ENCODE measurements around the gene CCNG2. TPM values are rescaled to one million over a fixed set of nuclear protein-coding genes. Genes with fewer than 3 reads are reported as not detected.
"Not testable (repeated sequence)": the region's sequence is repeated elsewhere in the genome, so short reads cannot be mapped to it uniquely, and the experiment has no call there.

The CCNG2 gene
- total RNA-seq, 5 donors from 2014 or later (not counting 1 experiment from before 2014, with no cell fraction given) = 18.9 to 25.5 (median 23.0) TPM

DNA sequence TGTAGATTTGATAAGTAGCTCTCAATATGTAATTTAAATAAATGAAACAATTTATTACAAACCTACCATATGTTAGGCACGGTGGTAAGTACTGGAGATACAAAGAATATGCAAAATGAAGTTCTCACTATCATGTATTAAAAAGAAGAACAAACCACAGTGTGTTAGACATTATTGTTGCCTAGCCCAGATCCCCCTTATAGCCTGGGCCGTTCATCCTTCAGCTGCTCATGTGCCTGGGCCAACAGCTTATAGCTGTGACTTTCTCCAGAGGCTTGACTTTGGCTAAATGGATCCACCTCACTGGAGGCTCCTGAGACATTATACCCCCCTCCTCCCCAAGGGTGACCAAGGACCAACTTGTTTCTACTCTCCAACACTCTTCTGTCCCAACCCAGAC lies 29.8 kb upstream of the CCNG2 start:
- Mint-ChIP-seq H3K4me1 (peaks cover 17 to 19% (median 19%) of the 10 kb centered on the region in 3 donors), H3K27me3 (peaks cover 0 to 10% of the 10 kb centered on the region in 2 donors), H3K4me3 (peak overlapping the region in 1 of 3 donors; percentile 1), H3K9me3 (peaks cover 0 to 4% (median 0%) of the 10 kb centered on the region in 3 donors), H3K36me3 (no peaks in the 10 kb centered on the region), H3K27ac (peak overlapping the region; percentile 41 to 46)
- no peak for DNase-seq
- Histone ChIP-seq H3K27me3 (replicated peaks in 1 of 2; ENCODE audit: control insufficient read depth in 2 of 2, extremely low read depth in 1 of 2, insufficient read depth in 2 of 2, low read length in 1 of 2) (peaks cover 0 to 4% of the 10 kb centered on the region in 2 experiments), H3K4me3 (ENCODE audit: control insufficient read depth in 1 of 2, extremely low read depth in 1 of 2, low read length in 1 of 2) (no peak overlapping the region), H3K9me3 (no peaks in the 10 kb centered on the region), H3K36me3 (ENCODE audit: control insufficient read depth in 2 of 2, extremely low read depth in 1 of 2, insufficient read depth in 1 of 2, low read length in 1 of 2) (no peaks in the 10 kb centered on the region), H3K27ac (ENCODE audit: low read length) (peak overlapping the region; percentile 44), H3K4me1 (ENCODE audit: control insufficient read depth in 1 of 2, extremely low read depth in 1 of 2, insufficient read depth in 2 of 2, low read length in 2 of 2) (peaks cover 12 to 17% of the 10 kb centered on the region in 2 experiments)
- ChIA-PET POLR2A (no interaction called here), CTCF (interaction anchor here (0.5 to 1.4 kb wide), 4 partner anchors 18 to 1837 kb away, joined by 3 to 4 read pairs (median 3); no protein-coding TSS in a partner anchor)
- WGBS (ENCODE audit: insufficient coverage) = 11% methylated on average over 1 of the region's 2 CpGs
- peak in 1 of 4 experiments; percentile 10 for ATAC-seq (replicated peaks in 1 of 4)

GRCh38 chr4:77127837-77128621 lies 29.0 kb upstream of the CCNG2 start:
- peak overlapping the region; percentile 41 to 46 for H3K27ac Mint-ChIP-seq
- CTCF ChIA-PET = interaction anchor here (0.5 to 1.1 kb wide), 3 partner anchors 18 to 45 kb away, joined by 3 read pairs; no protein-coding TSS in a partner anchor

GRCh38 chr4:77132652-77133312 lies 24.2 kb upstream of the CCNG2 start:
- CTCF ChIA-PET = interaction anchor here in 1 of 2 donors (1.2 kb wide), 1 partner anchor 40 kb away, joined by 3 read pairs; no protein-coding TSS in a partner anchor
- ATAC-seq (replicated peaks in 1 of 4) = no peak
- H3K27ac Mint-ChIP-seq = no peak overlapping the region

More at GRCh38 chr4:77127837-77128621, 29.0 kb upstream of the CCNG2 start:
- Mint-ChIP-seq H3K4me3 (peak overlapping the region in 1 of 3 donors; percentile 1), H3K4me1 (peaks cover 17 to 19% (median 19%) of the 10 kb centered on the region in 3 donors), H3K9me3 (peaks cover 0 to 4% (median 0%) of the 10 kb centered on the region in 3 donors), H3K27me3 (peaks cover 0 to 4% of the 10 kb centered on the region in 2 donors), H3K36me3 (no peaks in the 10 kb centered on the region)
- Histone ChIP-seq H3K36me3 (ENCODE audit: control insufficient read depth in 2 of 2, extremely low read depth in 1 of 2, insufficient read depth in 1 of 2, low read length in 1 of 2) (no peaks in the 10 kb centered on the region), H3K9me3 (no peaks in the 10 kb centered on the region), H3K27ac (ENCODE audit: low read length) (peak overlapping the region; percentile 44), H3K4me1 (ENCODE audit: control insufficient read depth in 1 of 2, extremely low read depth in 1 of 2, insufficient read depth in 2 of 2, low read length in 2 of 2) (peaks cover 12 to 17% of the 10 kb centered on the region in 2 experiments), H3K4me3 (ENCODE audit: control insufficient read depth in 1 of 2, extremely low read depth in 1 of 2, low read length in 1 of 2) (no peak overlapping the region), H3K27me3 (replicated peaks in 1 of 2; ENCODE audit: control insufficient read depth in 2 of 2, extremely low read depth in 1 of 2, insufficient read depth in 2 of 2, low read length in 1 of 2) (peaks cover 0 to 4% of the 10 kb centered on the region in 2 experiments)
- 30% methylated on average over 2 of the region's 11 CpGs for WGBS (ENCODE audit: insufficient coverage)
- POLR2A ChIA-PET = no interaction called here
- DNase-seq = no peak
- ATAC-seq (replicated peaks in 1 of 4) = no peak

GRCh38 chr4:77137448-77137847 lies 19.6 kb upstream of the CCNG2 start:
- H3K27ac Mint-ChIP-seq; H3K4me3 ChIP-seq (ENCODE audit: control insufficient read depth in 1 of 2, extremely low read depth in 1 of 2, low read length in 1 of 2); H3K27me3 ChIP-seq (replicated peaks in 1 of 2; ENCODE audit: control insufficient read depth in 2 of 2, extremely low read depth in 1 of 2, insufficient read depth in 2 of 2, low read length in 1 of 2); H3K9me3 ChIP-seq; H3K27me3 Mint-ChIP-seq; ATAC-seq (replicated peaks in 1 of 4); H3K9me3 Mint-ChIP-seq; DNase-seq; H3K4me3 Mint-ChIP-seq; H3K36me3 Mint-ChIP-seq; H3K36me3 ChIP-seq (ENCODE audit: control insufficient read depth in 2 of 2, extremely low read depth in 1 of 2, insufficient read depth in 1 of 2, low read length in 1 of 2); H3K4me1 Mint-ChIP-seq; H3K4me1 ChIP-seq (ENCODE audit: control insufficient read depth in 1 of 2, extremely low read depth in 1 of 2, insufficient read depth in 2 of 2, low read length in 2 of 2); H3K27ac ChIP-seq (ENCODE audit: low read length): not testable (repeated sequence)
- POLR2A ChIA-PET = interaction anchor here in 1 of 2 donors (0.7 kb wide), 1 partner anchor 78 kb away, joined by 6 read pairs; no protein-coding TSS in a partner anchor
- WGBS (ENCODE audit: insufficient coverage) = no CpG with 5 or more reads among the region's 6 CpGs
- CTCF ChIA-PET = interaction anchor here (0.6 to 1.3 kb wide), 3 partner anchors 64 to 146 kb away, joined by 3 to 4 read pairs (median 4); no protein-coding TSS in a partner anchor

More at GRCh38 chr4:77132652-77133312, 24.2 kb upstream of the CCNG2 start:
- POLR2A ChIA-PET = no interaction called here
- H3K4me1 Mint-ChIP-seq = peaks cover 6 to 7% (median 6%) of the 10 kb centered on the region in 3 donors
- Histone ChIP-seq H3K4me3 (ENCODE audit: control insufficient read depth in 1 of 2, extremely low read depth in 1 of 2, low read length in 1 of 2) (no peak overlapping the region), H3K9me3 (no peaks in the 10 kb centered on the region), H3K27ac (ENCODE audit: low read length) (no peak overlapping the region), H3K36me3 (ENCODE audit: control insufficient read depth in 2 of 2, extremely low read depth in 1 of 2, insufficient read depth in 1 of 2, low read length in 1 of 2) (no peaks in the 10 kb centered on the region), H3K4me1 (ENCODE audit: control insufficient read depth in 1 of 2, extremely low read depth in 1 of 2, insufficient read depth in 2 of 2, low read length in 2 of 2) (peaks cover 7 to 8% of the 10 kb centered on the region in 2 experiments), H3K27me3 (replicated peaks in 1 of 2; ENCODE audit: control insufficient read depth in 2 of 2, extremely low read depth in 1 of 2, insufficient read depth in 2 of 2, low read length in 1 of 2) (no peaks in the 10 kb centered on the region)
- peaks cover 0 to 4% (median 0%) of the 10 kb centered on the region in 3 donors for H3K9me3 Mint-ChIP-seq
- no peak for DNase-seq
- no peaks in the 10 kb centered on the region for H3K27me3 Mint-ChIP-seq
- H3K4me3 Mint-ChIP-seq = no peak overlapping the region
- no peaks in the 10 kb centered on the region for H3K36me3 Mint-ChIP-seq
- WGBS (ENCODE audit: insufficient coverage) = no CpG with 5 or more reads among the region's 1 CpG

GRCh38 chr4:77141964-77142645 lies 14.9 kb upstream of the CCNG2 start:
- H3K27me3 ChIP-seq (replicated peaks in 1 of 2; ENCODE audit: control insufficient read depth in 2 of 2, extremely low read depth in 1 of 2, insufficient read depth in 2 of 2, low read length in 1 of 2) = no peaks in the 10 kb centered on the region
- Mint-ChIP-seq H3K4me1 (peaks cover 17 to 21% (median 18%) of the 10 kb centered on the region in 3 donors), H3K9me3 (no peaks in the 10 kb centered on the region), H3K36me3 (no peaks in the 10 kb centered on the region), H3K27ac (peak overlapping the region in 1 of 2 donors; percentile 73), H3K4me3 (no peak overlapping the region), H3K27me3 (no peaks in the 10 kb centered on the region)
- no peak overlapping the region for H3K4me3 ChIP-seq (ENCODE audit: control insufficient read depth in 1 of 2, extremely low read depth in 1 of 2, low read length in 1 of 2)
- peaks cover 4 to 19% of the 10 kb centered on the region in 2 experiments for H3K4me1 ChIP-seq (ENCODE audit: control insufficient read depth in 1 of 2, extremely low read depth in 1 of 2, insufficient read depth in 2 of 2, low read length in 2 of 2)
- ChIA-PET CTCF (no interaction called here), POLR2A (no interaction called here)
- ATAC-seq (replicated peaks in 1 of 4) = no peak
- DNase-seq = peak in 1 of 35 experiments; percentile 36
- H3K36me3 ChIP-seq (ENCODE audit: control insufficient read depth in 2 of 2, extremely low read depth in 1 of 2, insufficient read depth in 1 of 2, low read length in 1 of 2) = no peaks in the 10 kb centered on the region
- H3K9me3 ChIP-seq = no peaks in the 10 kb centered on the region
- 100% methylated on average over 1 of the region's 6 CpGs for WGBS (ENCODE audit: insufficient coverage)
- H3K27ac ChIP-seq (ENCODE audit: low read length) = no peak overlapping the region

DNA sequence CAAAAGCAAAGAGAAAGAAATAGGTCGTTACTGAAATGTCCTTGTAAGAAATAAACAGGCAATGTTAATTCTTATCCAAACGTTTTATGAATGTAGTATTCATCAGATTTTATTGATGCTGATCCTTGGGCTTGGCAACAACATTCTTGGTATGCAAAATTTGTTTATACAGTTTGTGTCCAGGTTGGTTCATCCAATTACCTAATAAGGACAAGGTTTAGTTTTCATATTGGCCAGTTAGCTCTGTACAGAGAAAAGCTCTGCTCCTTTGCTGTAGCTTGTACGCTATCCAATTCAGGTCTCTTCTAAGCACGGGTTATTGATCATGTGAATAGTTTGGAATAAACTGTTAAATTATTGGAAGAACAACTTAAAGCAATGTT lies 14.4 kb upstream of the CCNG2 start:
- H3K27me3 ChIP-seq (replicated peaks in 1 of 2; ENCODE audit: control insufficient read depth in 2 of 2, extremely low read depth in 1 of 2, insufficient read depth in 2 of 2, low read length in 1 of 2) = no peaks in the 10 kb centered on the region
- no peaks in the 10 kb centered on the region for H3K9me3 Mint-ChIP-seq
- CTCF ChIA-PET = no interaction called here
- H3K9me3 ChIP-seq = no peaks in the 10 kb centered on the region
- H3K4me1 Mint-ChIP-seq = peaks cover 15 to 19% (median 17%) of the 10 kb centered on the region in 3 donors
- POLR2A ChIA-PET = no interaction called here
- no peak for DNase-seq
- H3K36me3 Mint-ChIP-seq = no peaks in the 10 kb centered on the region
- H3K27ac Mint-ChIP-seq = peak overlapping the region in 1 of 2 donors; percentile 73
- no peaks in the 10 kb centered on the region for H3K36me3 ChIP-seq (ENCODE audit: control insufficient read depth in 2 of 2, extremely low read depth in 1 of 2, insufficient read depth in 1 of 2, low read length in 1 of 2)
- H3K27ac ChIP-seq (ENCODE audit: low read length) = peak overlapping the region; percentile 2
- WGBS (ENCODE audit: insufficient coverage) = 0% methylated on average over 1 of the region's 4 CpGs
- H3K4me1 ChIP-seq (ENCODE audit: control insufficient read depth in 1 of 2, extremely low read depth in 1 of 2, insufficient read depth in 2 of 2, low read length in 2 of 2) = peaks cover 4 to 20% of the 10 kb centered on the region in 2 experiments
- no peak overlapping the region for H3K4me3 ChIP-seq (ENCODE audit: control insufficient read depth in 1 of 2, extremely low read depth in 1 of 2, low read length in 1 of 2)
- no peaks in the 10 kb centered on the region for H3K27me3 Mint-ChIP-seq
- no peak for ATAC-seq (replicated peaks in 1 of 4)
- no peak overlapping the region for H3K4me3 Mint-ChIP-seq

Measured in T-cell (primary cell).